8988T (cell line): Measurements from ENCODE around the gene ENTPD1.
"Not testable (repeated sequence)": the region's sequence is repeated elsewhere in the genome, so short reads cannot be mapped to it uniquely, and the experiment has no call there.

Source experiments
- DNase-seq: peaks from one replicate; pipeline ENCODE4 v3.0.0; 2011

Gene ENTPD1

GRCh38 chr10:95759233-95759826 is 3.4 kb downstream of the ENTPD1 start:
- no peak for DNase-seq

GRCh38 chr10:95761939-95762492 is 6.1 kb downstream of the ENTPD1 start:
- DNase-seq: no peak

GRCh38 chr10:95767884-95768556 is 12.1 kb downstream of the ENTPD1 start:
- DNase-seq: no peak

- DNase-seq: no peak
Observed at GRCh38 chr10:95770084-95770720, 14.2 kb downstream of the ENTPD1 start.

DNA sequence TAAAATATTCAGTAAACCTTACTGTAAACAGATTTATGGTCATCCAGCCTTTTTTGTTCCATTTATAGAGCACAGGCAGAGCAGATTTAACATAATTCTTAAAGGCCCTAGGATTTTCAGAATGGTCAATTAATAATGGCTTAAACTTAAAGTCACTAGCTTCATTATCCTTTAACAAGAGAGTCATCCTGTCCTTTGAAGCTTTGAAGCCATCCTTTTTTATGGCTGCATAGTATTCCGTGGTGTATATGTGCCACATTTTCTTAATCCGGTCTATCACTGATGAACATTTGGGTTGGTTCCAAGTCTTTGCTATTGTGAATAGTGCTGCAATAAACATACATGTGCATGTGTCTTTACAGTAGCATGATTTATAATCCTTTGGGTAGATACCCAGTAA is 17.5 kb downstream of the ENTPD1 start:
- not testable (repeated sequence) for DNase-seq

GRCh38 chr10:95777638-95778037 is 21.7 kb downstream of the ENTPD1 start:
- not testable (repeated sequence) for DNase-seq

GRCh38 chr10:95782318-95782717 is 26.4 kb downstream of the ENTPD1 start:
- DNase-seq: no peak

GRCh38 chr10:95783741-95784140 is 27.8 kb downstream of the ENTPD1 start:
- no peak for DNase-seq

DNA sequence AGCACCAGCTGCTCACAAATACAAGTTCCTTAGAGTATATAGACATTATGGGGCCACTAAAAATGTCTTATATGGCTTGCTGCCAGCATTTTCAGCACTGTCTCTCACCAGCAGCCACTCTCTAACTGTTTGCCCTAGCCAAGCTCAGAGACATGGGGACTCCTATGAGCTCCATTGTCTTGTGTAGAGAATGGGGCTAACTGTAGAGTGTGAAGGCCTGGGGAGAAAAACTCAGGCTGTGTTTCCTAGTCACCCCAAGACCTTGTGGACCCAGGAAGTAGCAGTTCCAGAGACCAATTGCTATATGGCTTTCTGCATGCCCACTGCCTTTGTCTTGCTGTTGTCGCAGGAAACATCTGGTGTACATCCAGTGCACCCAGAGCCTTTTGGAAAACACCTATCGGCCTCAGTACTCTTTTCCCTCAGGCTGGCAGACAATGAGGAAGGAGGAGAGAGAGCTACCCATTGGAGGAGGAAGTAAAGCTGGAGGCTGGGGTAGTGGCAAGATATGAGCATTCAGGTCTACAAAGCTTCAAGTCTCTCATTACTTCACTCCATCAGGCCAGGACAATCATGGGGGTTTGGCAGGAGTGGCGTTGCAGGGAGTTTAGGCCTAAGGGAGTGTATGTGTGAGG is 28.4 kb downstream of the ENTPD1 start:
- DNase-seq: no peak

GRCh38 chr10:95785317-95785716 is 29.4 kb downstream of the ENTPD1 start:
- no peak for DNase-seq

DNA sequence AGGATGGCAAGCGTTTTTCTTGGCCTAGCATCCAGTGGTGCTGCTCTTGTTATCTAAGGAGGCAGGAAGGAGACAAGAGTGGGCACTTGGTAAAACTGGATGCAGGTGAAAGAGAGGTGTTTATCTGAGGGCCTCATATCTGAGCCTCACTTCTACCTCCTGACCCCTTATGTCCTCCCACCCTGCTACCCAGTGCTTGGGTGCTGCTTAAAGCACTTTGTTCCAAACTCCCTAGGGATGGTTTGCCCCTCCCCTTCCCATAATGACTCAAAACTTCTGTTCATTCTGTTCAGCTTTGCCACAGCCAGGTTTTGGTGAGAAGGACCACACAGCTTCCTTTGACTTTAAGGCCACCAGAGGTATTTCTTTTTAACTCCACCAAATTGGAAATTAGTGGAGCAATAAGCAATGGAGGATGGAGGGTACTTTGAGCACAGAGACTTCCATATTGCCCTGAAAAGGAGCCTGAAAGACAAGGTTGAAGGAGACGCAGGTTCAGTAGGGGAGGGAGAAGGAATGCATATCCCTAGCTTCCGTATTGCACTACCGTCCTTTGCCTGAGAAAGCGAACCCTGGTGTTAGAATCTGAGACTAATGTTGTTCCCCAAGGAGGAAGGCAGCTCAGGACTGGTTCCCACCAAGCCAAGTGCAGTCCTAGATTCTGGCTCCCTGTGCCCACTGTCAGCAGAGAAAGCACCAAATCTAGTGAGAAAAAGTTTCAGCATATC is 30.1 kb downstream of the ENTPD1 start:
- no peak for DNase-seq

DNA sequence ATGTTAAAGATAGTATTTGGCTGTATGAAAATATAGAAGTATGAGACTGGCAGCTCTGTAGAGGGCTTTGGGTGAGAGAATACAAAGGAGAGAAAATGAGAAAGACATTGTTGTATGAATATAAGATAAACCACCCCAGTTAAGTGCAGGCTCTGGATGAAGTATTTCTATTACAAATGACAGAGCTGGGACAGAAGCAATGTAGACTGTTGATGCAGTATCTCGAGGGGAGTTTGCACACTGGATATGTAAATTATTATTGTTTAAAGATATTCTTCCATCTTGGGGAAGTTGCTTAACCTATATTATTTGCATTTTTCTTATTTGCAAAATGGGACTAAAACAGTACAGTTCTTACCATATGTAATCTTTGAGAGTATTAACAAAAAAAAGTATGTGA is 31.5 kb downstream of the ENTPD1 start:
- no peak for DNase-seq

DNA sequence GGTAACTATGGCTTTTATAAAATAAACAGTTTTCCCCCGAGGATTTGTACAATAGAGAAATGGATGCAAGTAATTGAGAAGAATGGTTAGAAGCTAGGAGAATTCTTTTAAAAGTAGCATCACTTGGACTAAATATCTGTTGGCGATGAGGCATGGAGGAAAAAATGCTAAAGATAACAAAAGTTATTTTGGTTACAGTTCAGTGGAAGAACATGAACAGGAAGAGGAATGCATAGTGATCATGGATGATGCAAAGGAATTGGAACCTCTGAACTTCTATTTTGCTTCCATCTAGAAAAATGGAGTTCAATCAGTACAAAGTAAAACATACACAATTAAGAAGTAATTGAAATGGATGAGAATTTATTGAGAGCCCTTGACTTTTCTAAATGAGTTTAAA is 32.9 kb downstream of the ENTPD1 start:
- DNase-seq: no peak

DNA sequence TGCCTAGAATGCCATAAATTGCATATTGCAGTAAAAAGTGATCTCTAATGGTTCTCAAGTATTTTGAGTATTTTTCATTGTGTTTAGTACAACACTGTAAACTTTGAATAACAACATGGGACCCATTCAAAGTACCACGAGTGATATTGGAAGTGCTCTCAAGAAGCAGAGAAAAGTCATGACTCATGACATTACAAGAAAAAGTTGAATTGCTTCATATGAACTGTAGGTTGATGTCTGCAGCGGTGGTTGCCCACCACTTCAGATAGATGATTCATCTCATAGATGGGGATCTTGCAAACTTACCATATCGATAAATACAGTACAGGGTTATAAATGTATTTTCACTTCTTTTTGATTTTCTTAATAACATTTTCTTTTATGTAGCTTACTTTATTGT is 33.9 kb downstream of the ENTPD1 start:
- DNase-seq: no peak

DNA sequence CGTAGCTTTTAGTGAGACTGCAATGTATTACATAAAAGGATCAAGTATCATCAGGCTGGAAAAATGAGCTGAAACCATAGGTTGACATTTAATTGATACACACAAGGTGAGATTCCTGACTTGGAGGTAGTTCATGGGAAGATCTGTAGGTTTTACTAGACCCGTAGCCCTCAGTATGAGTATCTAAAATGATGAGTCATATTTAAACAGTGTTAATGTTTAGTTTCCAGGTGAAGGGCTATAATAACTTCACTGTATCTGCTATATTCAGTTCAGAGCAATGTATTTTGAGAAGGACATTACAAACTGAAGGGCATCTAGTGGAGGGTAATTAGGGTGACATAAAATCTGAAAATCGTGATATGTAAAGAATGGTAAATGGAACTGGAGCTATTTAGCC is 35.0 kb downstream of the ENTPD1 start:
- no peak for DNase-seq

- DNase-seq: no peak
Observed at GRCh38 chr10:95791425-95791979, 35.5 kb downstream of the ENTPD1 start.

DNA sequence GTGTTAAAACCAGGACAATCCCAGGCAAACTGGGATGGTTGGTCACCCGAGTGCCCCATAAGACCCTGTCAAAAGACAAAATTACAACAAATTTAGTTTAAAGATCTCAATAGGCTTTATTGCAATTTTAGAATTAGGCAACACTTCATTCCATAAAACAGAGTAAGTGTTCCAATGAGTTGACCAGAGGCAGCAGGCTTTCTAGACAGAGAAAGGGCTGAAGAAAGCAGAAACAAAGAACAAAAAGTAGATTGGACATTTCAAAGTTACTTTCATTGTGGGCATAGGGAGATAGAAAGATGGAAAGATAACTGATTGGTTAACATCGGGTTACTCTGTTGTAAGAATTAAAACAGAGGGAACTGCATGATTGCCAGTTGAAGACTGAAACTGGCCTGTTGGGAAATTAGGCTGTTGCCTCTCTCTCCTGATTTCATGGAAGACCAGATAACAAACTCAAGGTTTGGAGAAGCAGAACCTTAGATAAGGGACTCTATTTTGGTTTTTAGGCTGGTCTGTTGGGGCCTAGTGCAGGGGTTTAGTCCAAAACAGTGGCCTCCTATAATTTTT is 36.3 kb downstream of the ENTPD1 start:
- no peak for DNase-seq

GRCh38 chr10:95792874-95793285 is 36.9 kb downstream of the ENTPD1 start:
- DNase-seq: no peak

DNA sequence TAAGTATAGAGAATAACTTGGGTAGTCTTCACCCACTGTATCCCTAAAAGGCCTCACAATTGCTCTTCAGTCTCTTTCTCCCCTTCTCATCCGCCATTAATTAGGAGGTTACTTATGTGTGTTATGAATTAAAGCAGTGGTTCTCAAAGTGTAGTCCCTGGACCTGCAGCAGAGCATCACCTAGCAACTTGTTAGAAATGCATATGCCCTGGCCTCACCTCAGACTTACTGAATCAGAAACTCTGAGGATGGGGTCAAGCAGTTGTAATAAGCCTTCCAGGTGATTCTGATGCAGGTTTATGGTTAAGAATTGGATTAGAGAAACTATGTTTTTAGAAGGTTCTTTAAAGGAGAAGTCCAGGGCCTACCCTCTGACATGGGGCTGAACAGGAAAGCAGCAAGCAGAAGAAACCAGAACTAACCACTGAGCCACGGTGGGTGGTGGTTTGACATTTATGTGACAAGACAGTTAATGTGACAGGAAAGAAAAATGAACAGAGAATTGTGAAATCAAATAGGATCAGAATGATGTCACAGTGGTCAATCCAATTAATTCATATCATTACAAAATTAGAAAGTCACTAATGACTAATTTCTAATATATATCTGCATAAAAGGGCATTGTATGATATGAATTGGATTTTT is 37.6 kb downstream of the ENTPD1 start:
- DNase-seq: no peak

GRCh38 chr10:95794195-95794594 is 38.2 kb downstream of the ENTPD1 start:
- no peak for DNase-seq

GRCh38 chr10:95795602-95796001 is 39.6 kb downstream of the ENTPD1 start:
- DNase-seq: no peak

GRCh38 chr10:95796504-95796903 is 40.5 kb downstream of the ENTPD1 start:
- DNase-seq: no peak
